ENCODE data around the gene FGGY. TPM values are rescaled to one million over a fixed set of nuclear protein-coding genes. Genes with fewer than 3 reads are reported as not detected.

Gene FGGY
- total and polyA plus RNA-seq, 2 donors (not counting 3 experiments of a cell fraction or from before 2014, with no cell fraction given), result 5.6 to 6.4 TPM

DNA sequence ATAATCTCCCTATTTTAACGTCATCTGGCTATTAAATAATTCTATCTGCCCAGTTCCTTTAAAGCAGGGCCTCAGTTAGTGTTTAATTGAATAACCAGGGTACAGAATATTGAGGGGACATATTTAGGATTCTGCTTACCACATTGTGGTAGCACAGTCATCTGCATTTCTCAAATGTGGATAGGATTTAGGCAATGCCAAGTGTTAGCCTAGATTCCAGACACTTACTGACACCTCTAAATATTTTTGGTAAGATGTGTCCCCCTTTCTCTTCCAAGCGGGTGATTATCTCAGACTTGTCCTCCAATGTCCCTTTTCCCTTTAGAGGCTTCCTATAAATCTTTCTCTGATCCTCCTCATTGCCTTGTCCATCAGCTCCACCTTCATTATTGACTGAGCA lies 357.1 kb downstream of the FGGY start:
- ChIA-PET CTCF (no interaction called here), POLR2A (no interaction called here)
- Histone ChIP-seq H3K4me2 (ENCODE audit: insufficient read depth, low read length) (no peak overlapping the region), H3K4me3 (replicated peaks in 1 of 3; ENCODE audit: insufficient read depth in 1 of 3, low read depth in 1 of 3, low read length in 3 of 3) (no peak overlapping the region), H3K9me3 (replicated peaks; ENCODE audit: control insufficient read depth, insufficient read depth, low read length) (no peaks in the 10 kb centered on the region), H3K36me3 (ENCODE audit: control insufficient read depth in 2 of 2, extremely low read depth in 1 of 2, insufficient read depth in 2 of 2, low read length in 2 of 2) (no peaks in the 10 kb centered on the region), H3K9ac (replicated peaks; ENCODE audit: extremely low read depth, insufficient read depth, low read length) (no peak overlapping the region), H4K20me1 (replicated peaks; ENCODE audit: control insufficient read depth, extremely low read depth, insufficient read depth, low read length) (no peaks in the 10 kb centered on the region), H3K27me3 (ENCODE audit: control insufficient read depth in 2 of 2, insufficient read depth in 2 of 2, low read length in 2 of 2) (no peaks in the 10 kb centered on the region), H3K79me2 (ENCODE audit: control insufficient read depth, insufficient read depth, low read length) (no peaks in the 10 kb centered on the region), H3K27ac (ENCODE audit: insufficient read depth, low read depth, low read length) (no peak overlapping the region), H3K9me1 (replicated peaks; ENCODE audit: control insufficient read depth, extremely low read depth, insufficient read depth, low read length) (no peaks in the 10 kb centered on the region), H3K4me1 (ENCODE audit: control insufficient read depth, extremely low read depth, insufficient read depth, low read length) (no peaks in the 10 kb centered on the region), H2AFZ (ENCODE audit: low read depth, low read length) (no peak overlapping the region)
- FAIRE-seq (no peak), DNase-seq (ENCODE audit: low read depth, low spot score) (no peak)
- BruUV-seq (replicated peaks), result no TSS peak
- intact Hi-C loops (cut with micrococcal nuclease) (no loop called here), dilution Hi-C loops (cut with MboI; ENCODE audit: extremely low pct_ligation_motif_present, low sequenced_read_pairs) (no loop called here)
- TF ChIP-seq JUN (IDR thresholded peaks at IDR 0.05; ENCODE audit: borderline replicate concordance, insufficient read depth, insufficient read length, low read depth), result no peak
- TF ChIP-seq MYC (IDR thresholded peaks at IDR 0.05; ENCODE audit: low read depth, low read length), result no peak
- TF ChIP-seq EZH2 (IDR thresholded peaks at IDR 0.05; ENCODE audit: borderline replicate concordance, low read depth, low read length, severe bottlenecking), result no peak
- TF ChIP-seq, protein P1, sequence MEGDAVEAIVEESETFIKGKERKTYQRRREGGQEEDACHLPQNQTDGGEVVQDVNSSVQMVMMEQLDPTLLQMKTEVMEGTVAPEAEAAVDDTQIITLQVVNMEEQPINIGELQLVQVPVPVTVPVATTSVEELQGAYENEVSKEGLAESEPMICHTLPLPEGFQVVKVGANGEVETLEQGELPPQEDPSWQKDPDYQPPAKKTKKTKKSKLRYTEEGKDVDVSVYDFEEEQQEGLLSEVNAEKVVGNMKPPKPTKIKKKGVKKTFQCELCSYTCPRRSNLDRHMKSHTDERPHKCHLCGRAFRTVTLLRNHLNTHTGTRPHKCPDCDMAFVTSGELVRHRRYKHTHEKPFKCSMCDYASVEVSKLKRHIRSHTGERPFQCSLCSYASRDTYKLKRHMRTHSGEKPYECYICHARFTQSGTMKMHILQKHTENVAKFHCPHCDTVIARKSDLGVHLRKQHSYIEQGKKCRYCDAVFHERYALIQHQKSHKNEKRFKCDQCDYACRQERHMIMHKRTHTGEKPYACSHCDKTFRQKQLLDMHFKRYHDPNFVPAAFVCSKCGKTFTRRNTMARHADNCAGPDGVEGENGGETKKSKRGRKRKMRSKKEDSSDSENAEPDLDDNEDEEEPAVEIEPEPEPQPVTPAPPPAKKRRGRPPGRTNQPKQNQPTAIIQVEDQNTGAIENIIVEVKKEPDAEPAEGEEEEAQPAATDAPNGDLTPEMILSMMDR (IDR thresholded peaks at IDR 0.05; ENCODE audit: extremely low read depth in 1 of 2, insufficient read depth in 1 of 2, low read depth in 1 of 2, low read length in 2 of 2), result no peak
- TF ChIP-seq, protein P2, sequence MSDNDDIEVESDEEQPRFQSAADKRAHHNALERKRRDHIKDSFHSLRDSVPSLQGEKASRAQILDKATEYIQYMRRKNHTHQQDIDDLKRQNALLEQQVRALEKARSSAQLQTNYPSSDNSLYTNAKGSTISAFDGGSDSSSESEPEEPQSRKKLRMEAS (IDR thresholded peaks at IDR 0.05; ENCODE audit: insufficient read depth, insufficient read length), result no peak
- no peak for TF ChIP-seq GATA2 (IDR thresholded peaks at IDR 0.05; ENCODE audit: insufficient read depth, insufficient read length, low read depth, low read length)
- TF ChIP-seq POLR2AphosphoS5 (IDR thresholded peaks at IDR 0.05; ENCODE audit: insufficient read depth, low read depth, low read length), result no peak
- TF ChIP-seq POLR2A (IDR thresholded peaks at IDR 0.05; ENCODE audit: low read depth, low read length), result no peak
- no peak for TF ChIP-seq FOS (IDR thresholded peaks at IDR 0.05; ENCODE audit: borderline replicate concordance, insufficient read depth, low read length)

Measured in endothelial cell of umbilical vein (primary cell).